Measurements from ENCODE around the gene GLTPD2.
"Not testable (repeated sequence)": the region's sequence is repeated elsewhere in the genome, so short reads cannot be mapped to it uniquely, and the experiment has no call there.

GLTPD2 gene

GRCh38 chr17:4807605-4808377, 19.0 kb downstream of the GLTPD2 start:
- DNase-seq (ENCODE audit: low read depth in 3 of 3), result no peak

DNA sequence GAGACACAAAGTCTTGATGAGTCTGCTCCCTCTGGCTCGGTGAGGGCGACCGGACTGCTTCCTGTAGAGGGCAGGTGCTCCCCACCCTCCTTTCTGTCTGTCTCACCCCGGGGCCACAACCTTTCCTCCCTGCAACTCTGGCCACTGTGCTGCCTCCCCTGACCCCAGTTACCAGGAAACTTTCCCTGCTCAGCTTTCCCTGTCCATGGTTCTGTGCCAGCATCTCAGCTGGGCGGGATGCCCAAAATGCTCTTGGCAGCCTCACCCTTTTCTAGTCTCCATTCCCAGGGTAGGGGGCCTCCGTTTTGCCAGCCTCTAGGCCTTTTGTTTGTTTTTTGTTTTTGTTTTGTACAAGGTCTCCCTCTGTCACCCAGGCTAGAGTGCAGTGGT, 19.6 kb downstream of the GLTPD2 start:
- no peak for DNase-seq (ENCODE audit: low read depth in 3 of 3)

DNA sequence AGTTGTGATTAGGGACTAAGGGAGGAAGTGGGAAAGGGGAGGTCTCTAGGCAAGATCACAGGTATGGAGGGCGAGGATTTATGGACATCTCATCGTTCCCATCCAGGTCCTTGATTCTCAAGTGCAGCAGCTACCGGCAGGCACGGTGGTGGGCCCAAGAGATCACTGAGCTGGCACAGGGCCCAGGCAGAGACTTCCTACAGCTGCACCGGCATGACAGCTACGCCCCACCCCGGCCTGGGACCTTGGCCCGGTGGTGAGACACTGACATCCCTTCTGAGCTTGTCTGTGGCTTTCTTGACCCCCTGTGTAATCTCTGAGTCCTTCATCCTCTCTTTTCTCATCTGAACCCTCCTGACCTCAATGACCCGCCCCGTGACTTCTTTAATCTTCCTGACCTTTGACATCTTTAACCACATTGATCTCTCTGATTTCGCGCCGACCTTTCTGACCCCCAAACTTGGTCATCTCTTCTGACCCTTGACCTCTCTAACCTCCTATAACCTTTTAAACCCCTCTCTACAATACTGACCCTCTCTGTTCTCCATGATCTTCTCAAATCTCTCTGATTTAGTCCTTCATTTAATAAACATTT, 22.0 kb downstream of the GLTPD2 start:
- DNase-seq (ENCODE audit: low read depth in 3 of 3), result no peak

- no peak for DNase-seq (ENCODE audit: low read depth in 3 of 3)
Observed at GRCh38 chr17:4811471-4811870, 22.7 kb downstream of the GLTPD2 start.

DNA sequence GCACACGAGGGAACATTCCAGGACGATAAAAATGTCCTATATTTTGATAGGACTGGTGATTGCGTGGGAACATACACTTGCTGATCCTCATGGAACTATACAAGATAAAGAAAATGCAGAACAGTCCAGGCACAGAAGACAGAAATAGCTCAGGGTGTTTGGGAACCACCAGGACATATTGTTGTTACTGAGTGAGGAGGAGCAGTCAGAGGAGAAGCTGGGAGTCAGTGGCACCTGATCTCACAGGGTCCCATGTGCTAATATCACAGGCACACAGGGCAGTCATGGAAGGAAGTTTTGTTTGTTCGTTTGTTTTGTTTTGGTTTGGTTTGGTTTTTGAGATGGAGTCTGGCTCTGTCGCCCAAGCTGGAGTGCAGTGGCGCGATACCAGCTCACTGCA, 23.9 kb downstream of the GLTPD2 start:
- DNase-seq (ENCODE audit: low read depth in 3 of 3), result no peak

GRCh38 chr17:4815043-4815675, 26.4 kb downstream of the GLTPD2 start:
- no peak for DNase-seq (ENCODE audit: low read depth in 3 of 3)

DNA sequence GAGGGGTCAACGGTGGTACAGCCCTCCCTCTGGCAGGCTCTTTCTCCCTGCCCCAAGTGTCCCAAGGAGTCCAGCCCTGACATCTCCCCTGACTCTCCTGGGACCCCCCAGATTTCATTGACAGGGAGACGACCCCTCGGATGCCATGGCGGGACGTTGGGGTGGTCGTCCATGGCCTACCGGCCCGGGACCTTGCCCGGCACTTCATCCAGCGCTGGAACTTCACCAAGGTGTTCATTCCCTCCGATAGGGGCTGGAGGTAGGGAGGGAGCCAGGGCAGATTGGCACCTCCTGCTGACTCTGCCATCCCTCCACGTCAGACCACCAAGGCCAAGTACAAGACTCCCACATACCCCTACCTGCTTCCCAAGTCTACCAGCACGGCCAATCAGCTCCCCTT, 28.1 kb downstream of the GLTPD2 start:
- DNase-seq (ENCODE audit: low read depth in 3 of 3), result no peak

GRCh38 chr17:4818276-4818675, 29.5 kb downstream of the GLTPD2 start:
- DNase-seq (ENCODE audit: low read depth in 3 of 3), result no peak

- DNase-seq (ENCODE audit: low read depth in 3 of 3), result no peak
Observed at GRCh38 chr17:4822835-4823234, 34.1 kb downstream of the GLTPD2 start.

GRCh38 chr17:4823373-4824089, 34.8 kb downstream of the GLTPD2 start:
- DNase-seq (ENCODE audit: low read depth in 3 of 3), result no peak

- no peak for DNase-seq (ENCODE audit: low read depth in 3 of 3)
Observed at GRCh38 chr17:4827399-4827798, 38.6 kb downstream of the GLTPD2 start.

DNA sequence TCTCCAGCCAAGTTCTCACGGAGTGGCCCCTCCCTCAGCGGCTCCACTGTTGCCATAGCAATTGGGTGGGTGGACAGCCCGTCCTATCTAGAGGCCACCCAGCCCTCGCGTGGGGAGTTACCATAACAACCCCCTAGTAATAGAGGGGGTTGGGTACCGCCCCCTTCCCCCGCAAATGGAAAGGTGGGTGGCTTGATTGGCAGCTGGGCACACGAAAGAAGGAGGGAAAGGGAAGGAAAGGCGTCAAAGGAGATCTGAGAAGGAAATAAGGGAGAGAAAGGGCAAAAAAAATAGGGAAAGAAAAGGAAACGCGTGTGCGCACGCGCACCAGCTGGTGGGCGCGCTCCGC, 44.0 kb downstream of the GLTPD2 start:
- DNase-seq (ENCODE audit: low read depth in 3 of 3), result not testable (repeated sequence)

DNA sequence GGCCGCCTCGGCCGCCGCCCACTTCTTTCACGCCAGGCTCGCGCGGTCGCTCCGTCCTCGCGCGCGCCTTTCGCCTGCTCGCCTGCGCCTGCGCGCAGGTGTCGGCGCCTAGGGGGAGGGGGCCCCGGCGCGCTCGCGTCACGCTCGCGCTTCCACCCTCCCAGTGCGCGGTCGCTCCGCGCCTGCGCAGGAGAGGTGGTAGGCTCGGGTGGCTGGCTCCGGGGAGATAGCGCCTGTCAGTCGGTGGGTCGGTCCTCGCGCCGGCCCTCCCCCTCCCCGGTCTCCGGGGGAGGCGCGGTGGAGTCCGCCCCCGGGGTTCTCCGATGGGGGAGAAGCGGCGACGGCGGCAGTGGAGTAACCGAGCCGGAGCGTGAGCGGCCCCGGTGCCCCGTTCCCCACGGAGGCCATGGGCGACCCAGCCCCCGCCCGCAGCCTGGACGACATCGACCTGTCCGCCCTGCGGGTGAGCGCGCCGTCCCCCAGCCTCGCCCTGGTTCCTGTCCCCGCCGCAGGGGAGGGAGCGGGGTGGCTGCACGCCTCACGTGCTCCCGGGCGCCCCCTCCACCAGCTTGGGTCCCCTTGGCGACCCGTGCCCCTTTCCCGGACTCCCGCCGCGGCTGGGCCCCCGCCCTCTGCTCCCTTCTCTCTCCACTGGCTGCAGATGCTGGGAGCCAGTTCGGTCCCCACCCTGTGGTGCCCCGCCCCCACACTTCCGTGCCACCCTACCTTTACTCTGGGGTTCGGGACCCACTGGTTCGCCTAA, 44.6 kb downstream of the GLTPD2 start, which contains the start of gene MINK1:
TSS of gene MINK1 (plus strand) at position 163 of the 763 bp plus-strand sequence. CDS start at position 407, 244 bp downstream.
- peak; percentile 75 to 83 (median 80) for DNase-seq (ENCODE audit: low read depth in 3 of 3)

DNA sequence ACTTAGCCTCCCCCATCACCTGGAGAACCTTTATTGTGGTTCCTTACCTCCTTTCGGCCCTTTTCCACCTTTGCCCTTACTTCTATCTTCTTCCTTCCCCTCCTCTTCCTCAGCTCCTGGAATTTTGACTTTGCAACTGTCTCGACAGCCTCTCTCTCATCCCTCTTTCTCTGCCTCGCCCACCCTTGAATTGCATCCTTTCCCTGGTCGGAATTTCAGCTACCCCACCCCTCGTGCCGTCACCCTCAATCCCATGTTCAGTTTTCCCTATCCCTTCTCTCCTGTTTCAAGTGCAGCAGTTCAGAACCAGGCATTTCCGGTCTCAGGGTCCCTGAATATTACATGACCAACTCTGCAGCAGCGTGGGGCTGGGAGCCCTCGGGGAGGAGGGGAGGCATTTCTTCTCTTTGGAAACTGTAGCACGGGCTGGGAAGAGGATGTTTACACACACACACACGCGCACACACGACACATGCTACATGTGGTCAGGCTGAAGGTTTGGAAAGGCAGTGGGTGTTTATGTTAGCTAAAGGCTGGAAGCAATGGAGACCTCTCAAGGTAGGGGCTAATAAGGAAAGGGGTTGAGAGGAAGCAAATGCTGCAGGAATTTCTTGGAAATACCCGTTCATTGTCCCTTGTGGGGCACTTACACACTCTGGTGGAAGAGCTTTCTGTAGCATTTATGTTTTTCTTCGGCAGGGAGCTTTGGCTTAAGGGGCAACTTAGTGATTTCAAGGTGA, 45.3 kb downstream of the GLTPD2 start:
- DNase-seq (ENCODE audit: low read depth in 3 of 3), result no peak

DNA sequence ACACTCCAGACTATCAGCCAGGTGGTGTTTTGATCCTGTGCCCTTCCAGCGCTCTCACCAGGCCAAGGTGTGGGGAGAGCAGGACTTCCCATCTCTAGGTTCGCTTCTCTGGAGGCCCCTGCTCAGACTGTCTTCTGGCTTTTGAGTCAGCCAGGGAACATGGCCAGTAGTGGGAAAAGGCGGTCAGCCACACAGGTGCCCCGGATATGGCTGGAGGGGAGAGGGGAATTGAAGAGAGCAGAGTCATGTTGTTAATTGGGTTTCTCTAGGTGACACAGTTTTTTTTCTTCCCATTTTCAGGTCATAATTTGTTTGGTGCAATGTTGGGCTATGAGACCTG, 45.9 kb downstream of the GLTPD2 start:
- DNase-seq (ENCODE audit: low read depth in 3 of 3), result no peak

DNA sequence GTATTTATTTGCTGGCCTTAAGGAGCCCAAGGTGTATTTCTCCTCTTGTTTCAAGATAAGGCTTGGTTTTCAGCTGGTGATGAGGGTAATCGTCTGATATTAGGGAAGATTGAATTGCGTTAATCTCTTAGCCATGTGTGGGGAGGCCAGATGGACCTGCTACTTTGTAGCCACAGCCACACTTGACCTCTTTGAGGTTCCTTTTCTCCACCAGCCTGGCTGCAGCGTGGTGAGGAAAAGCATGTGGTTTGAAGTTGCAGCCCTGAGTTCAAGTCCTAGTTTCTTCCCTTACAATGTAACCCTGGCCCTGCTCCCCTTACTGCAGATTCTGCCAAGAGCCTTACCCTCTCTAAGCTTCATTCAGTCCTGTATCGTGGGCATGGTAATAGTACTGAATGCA, 47.5 kb downstream of the GLTPD2 start:
- no peak for DNase-seq (ENCODE audit: low read depth in 3 of 3)

GRCh38 chr17:4837471-4838308, 48.9 kb downstream of the GLTPD2 start:
- DNase-seq (ENCODE audit: low read depth in 3 of 3), result no peak

DNA sequence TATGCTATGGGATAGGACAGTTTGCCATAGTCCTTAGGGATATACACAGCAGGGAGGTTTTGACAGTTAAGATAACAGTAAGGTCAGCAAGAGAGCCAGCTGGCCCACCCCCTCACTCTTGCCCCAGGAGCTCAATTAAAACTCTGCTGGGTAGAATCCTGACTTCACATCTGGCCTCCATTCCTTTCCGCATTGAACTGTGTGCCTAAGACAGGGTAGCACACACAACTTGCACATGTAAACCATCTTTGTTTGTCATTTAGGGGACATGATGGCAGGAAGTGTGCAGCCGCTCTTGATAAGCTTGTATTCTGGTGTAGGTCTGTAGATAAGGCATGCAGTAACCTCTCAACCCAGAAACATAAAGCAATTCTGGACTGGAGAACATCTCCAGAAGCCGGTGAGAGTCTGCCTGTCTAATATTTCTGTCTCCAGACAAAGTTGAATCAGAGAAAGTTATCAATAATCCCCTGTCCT, 49.6 kb downstream of the GLTPD2 start:
- DNase-seq (ENCODE audit: low read depth in 3 of 3), result no peak

- no peak for DNase-seq (ENCODE audit: low read depth in 3 of 3)
Observed at GRCh38 chr17:4839221-4839620, 50.5 kb downstream of the GLTPD2 start.

Measured in stimulated activated CD4-positive, alpha-beta T cell treated with anti-CD3 and anti-CD28 coated beads, TNF-alpha, amount 100 ng/mL, for 48 hours (primary cell).